GM12878 (cell line): ENCODE measurements around the gene ASB2. TPM values are rescaled to one million over a fixed set of nuclear protein-coding genes. Genes with fewer than 3 reads are reported as not detected.
A peak's percentile ranks its signal among the peaks of the same experiment; 100 is the strongest.

Source experiments
- BACH1 ChIP-seq: fragments of 450-650 bp; IDR thresholded peaks from 2 replicates; pipeline ENCODE4 v1.6.1; 2017; ENCODE audit warnings: mild to moderate bottlenecking, borderline replicate concordance
- CUX1 ChIP-seq: IDR thresholded peaks from 2 replicates; pipeline ENCODE4 v1.6.1; 2012; ENCODE audit warnings: improper control_type of control experiment, low read depth, low read length; ENCODE audit not compliant: insufficient replicate concordance
- EGR1 ChIP-seq, 2 experiments: IDR thresholded peaks; 1 replicate in 1 of 2; 2 replicates in 1 of 2; pipeline ENCODE4 v1.6.1; 2011 to 2012; ENCODE audit warnings: low read depth in 2 of 2, low read length in 2 of 2, borderline replicate concordance in 1 of 2, mild to moderate bottlenecking in 1 of 2, moderate library complexity in 1 of 2
- ESRRA ChIP-seq: IDR thresholded peaks from 2 replicates; pipeline ENCODE4 v1.6.1; 2012; ENCODE audit warnings: mild to moderate bottlenecking, low read length, improper control_type of control experiment
- HCFC1 ChIP-seq: fragments of 150-350 bp; IDR thresholded peaks from 2 replicates; pipeline ENCODE4 v1.6.1; 2014; ENCODE audit warnings: low read length
- HDAC2 ChIP-seq: fragments of 200-600 bp; sonication (generic); IDR thresholded peaks from 2 replicates; pipeline ENCODE4 v1.6.1; 2017
- MEF2B ChIP-seq: fragments of 450-650 bp; IDR thresholded peaks from 2 replicates; pipeline ENCODE4 v1.6.1; 2018; ENCODE audit warnings: mild to moderate bottlenecking, moderate library complexity; ENCODE audit not compliant: partially characterized antibody, poor library complexity, severe bottlenecking
- MXI1 ChIP-seq: fragments of 150-350 bp; IDR thresholded peaks from 2 replicates; pipeline ENCODE4 v1.6.1; 2011; ENCODE audit warnings: low read depth, mild to moderate bottlenecking, inconsistent platforms, low read length, improper control_type of control experiment
- MYB ChIP-seq: fragments of 150-350 bp; IDR thresholded peaks from 2 replicates; pipeline ENCODE4 v1.6.1; 2014; ENCODE audit warnings: mild to moderate bottlenecking, low read depth, low read length, borderline replicate concordance
- NBN ChIP-seq: fragments of 450-650 bp; IDR thresholded peaks from 2 replicates; pipeline ENCODE4 v1.6.1; 2016
- NR2C2 ChIP-seq: IDR thresholded peaks from 2 replicates; pipeline ENCODE4 v1.6.1; 2011; ENCODE audit warnings: borderline replicate concordance, low read depth; ENCODE audit not compliant: control insufficient read depth, insufficient read length
- PAX8 ChIP-seq: fragments of 450-650 bp; IDR thresholded peaks from 2 replicates; pipeline ENCODE4 v1.6.1; 2017; ENCODE audit warnings: mild to moderate bottlenecking, moderate library complexity
- PRDM15 ChIP-seq: fragments of 450-650 bp; formaldehyde crosslinking; IDR thresholded peaks from 2 replicates; pipeline ENCODE4 v1.4.0; 2020; ENCODE audit warnings: mild to moderate bottlenecking, moderate library complexity
- RELA ChIP-seq: fragments of 450-650 bp; IDR thresholded peaks from 2 replicates; pipeline ENCODE4 v1.8.0; 2014; ENCODE audit warnings: borderline replicate concordance; ENCODE audit not compliant: partially characterized antibody
- YY1 ChIP-seq: IDR thresholded peaks from 2 replicates; pipeline ENCODE4 v1.6.1; 2011; ENCODE audit warnings: low read depth, mild to moderate bottlenecking, low read length
- ZBTB33 ChIP-seq: fragments of 450-650 bp; IDR thresholded peaks from 2 replicates; pipeline ENCODE4 v1.6.1; 2017; ENCODE audit warnings: mild to moderate bottlenecking
- ZNF207 ChIP-seq: fragments of 450-650 bp; IDR thresholded peaks from 2 replicates; pipeline ENCODE4 v1.6.1; 2014; ENCODE audit warnings: antibody characterized with exemption, mild to moderate bottlenecking, borderline replicate concordance
- ZNF622 ChIP-seq: fragments of 450-650 bp; IDR thresholded peaks from 2 replicates; pipeline ENCODE4 v1.6.1; 2017; ENCODE audit warnings: mild to moderate bottlenecking, inconsistent platforms
- polyA plus RNA-seq, 11 experiments: library from polyadenylated mRNA; depleted of rRNA in 4 of 11; unstranded in 6 of 11; stranded (reverse) in 5 of 11; fragments of >200 nt; fragmentation: Nextera tagmentation in 4 of 11; fragmentation: Illumina TruSeq in 1 of 11; extraction: Ambion mirVana in 4 of 11; extraction: Trizol in 1 of 11; gene quantifications; 1 replicate in 1 of 11; 2 replicates in 10 of 11; pipeline versions ENCODE4 v1.2.1 to v1.2.3, GENCODE V29; 2011 to 2016; ENCODE audit warnings: inconsistent platforms in 2 of 11, missing spikeins in 2 of 11, low read depth in 1 of 11
- total RNA-seq, 4 experiments: library from RNA; depleted of rRNA in 3 of 4; stranded (reverse); fragments of >200 nt in 3 of 4; fragmentation: Illumina TruSeq in 1 of 4; extraction: Trizol in 1 of 4; gene quantifications; 2 replicates each; pipeline versions ENCODE4 v1.2.1 to v1.2.3, GENCODE V29; 2013 to 2021

ASB2 gene
- total and polyA plus RNA-seq, 10 of the 15 experiments (the other 5 are each of a cell fraction or from before 2014, with no cell fraction given) = 3.0 to 54.8 (median 33.5) TPM

- TF ChIP-seq ESRRA = no peak
- peak in 1 of 2 experiments; percentile 92; a peak in 2 of 3 replicates for TF ChIP-seq EGR1 (IDR thresholded peaks at IDR 0.05; ENCODE audit: borderline replicate concordance in 1 of 2, low read depth in 2 of 2, low read length in 2 of 2)
- TF ChIP-seq HCFC1 = no peak
- TF ChIP-seq PAX8 = no peak
- TF ChIP-seq PRDM15 (CRISPR knock-in tag) = no peak
- TF ChIP-seq YY1 = peak; percentile 75
- TF ChIP-seq MEF2B = peak; percentile 92
- peak; percentile 60; the same call in 1 of the 2 replicates for TF ChIP-seq ZBTB33
- TF ChIP-seq MXI1 = peak; percentile 70; the same call in 1 of the 2 replicates
- no peak for TF ChIP-seq CUX1
- no peak for TF ChIP-seq NR2C2
- no peak for TF ChIP-seq ZNF622
- peak; percentile 80; the same call in 1 of the 2 replicates for TF ChIP-seq MYB
- peak; percentile 100 for TF ChIP-seq RELA
- TF ChIP-seq ZNF207 = no peak
- peak; percentile 95; the same call in 1 of the 2 replicates for TF ChIP-seq NBN
- TF ChIP-seq HDAC2 = no peak
- peak; percentile 93; the same call in 1 of the 2 replicates for TF ChIP-seq BACH1
Measured at GRCh38 chr14:93959239-93960107, 16.9 kb downstream of the ASB2 start (continued).
